Aorta (tissue), 5 donors: ENCODE measurements around the gene MRPL44. TPM values are rescaled to one million over a fixed set of nuclear protein-coding genes. Genes with fewer than 3 reads are reported as not detected.

Source experiments
- ATAC-seq: fragments of 200-7000 bp; cut with Tn5 transposase; one replicate; pipeline ENCODE4 v1.9.1; 2022; ENCODE audit warnings: moderate library complexity; ENCODE audit not compliant: low FRiP score
- DNase-seq, 2 donors: peaks; one replicate each; pipeline ENCODE4 v3.0.0-alpha.2; 2020
- H3K27ac ChIP-seq, 2 donors: one replicate each; pipeline ENCODE4 v1.5.1; 2013; ENCODE audit warnings: low read length in 2 of 2, mild to moderate bottlenecking in 2 of 2, moderate library complexity in 2 of 2, control low read depth in 1 of 2, inconsistent platforms in 1 of 2, low read depth in 1 of 2
- H3K27me3 ChIP-seq, 2 donors: one replicate each; pipeline ENCODE4 v1.6.1; 2013; ENCODE audit warnings: control low read depth in 1 of 2, low read length in 1 of 2, mild to moderate bottlenecking in 1 of 2, moderate library complexity in 1 of 2; ENCODE audit not compliant: insufficient read depth in 2 of 2, control insufficient read depth in 1 of 2
- H3K36me3 ChIP-seq, 2 donors: one replicate each; pipeline ENCODE4 v1.6.1; 2013; ENCODE audit warnings: control low read depth in 1 of 2, low read length in 1 of 2, mild to moderate bottlenecking in 1 of 2; ENCODE audit not compliant: insufficient read depth in 2 of 2, control insufficient read depth in 1 of 2
- H3K4me1 ChIP-seq, 2 donors: one replicate each; pipeline ENCODE4 v1.6.1; 2013; ENCODE audit warnings: low read length in 2 of 2, control low read depth in 1 of 2, mild to moderate bottlenecking in 1 of 2, moderate library complexity in 1 of 2; ENCODE audit not compliant: insufficient read depth in 2 of 2, control insufficient read depth in 1 of 2
- H3K4me3 ChIP-seq, 2 donors: one replicate each; pipeline ENCODE4 v1.5.1; 2013; ENCODE audit warnings: low read length in 2 of 2, control low read depth in 1 of 2, mild to moderate bottlenecking in 1 of 2
- H3K9me3 ChIP-seq: one replicate; pipeline ENCODE4 v1.6.1; 2013; ENCODE audit warnings: mild to moderate bottlenecking, low read length; ENCODE audit not compliant: control insufficient read depth
- WGBS, 2 donors: extraction: QIAGEN DNeasy Blood & Tissue Kit; methylation state at CpG; one replicate each; pipeline ENCODE4 v1.1.7; 2013; 5-methylcytosine and 5-hydroxymethylcytosine counted together
- intact Hi-C, 2 donors: fragments of 100-400 bp; cut with DNase I; formaldehyde crosslinking; loops; one replicate each; pipeline versions ENCODE4 v1.14.2 to v1.15.0; 2022
- polyA plus RNA-seq, 2 donors: library from polyadenylated mRNA; stranded (reverse); fragments of 200-250 nt; gene quantifications; one replicate each; pipeline ENCODE4 v1.2.3, GENCODE V29; 2013
- total RNA-seq, 2 donors: library from RNA; stranded (reverse); fragmentation: NEBNext Ultra II Directional; extraction: Animal tissue kit (Norgen Biotek cat#: 25700); gene quantifications; one replicate each; pipeline ENCODE4 v1.2.1, GENCODE V29; 2021
- donor health status: healthy with polysubstance abuse.
- donor health status: Bipolar disorder and iron deficiency.
- donor health status: DM: no; HTN: no; CAD: no.
- donor health status: DM: no; HTN: no; CAD: no.
- donor health status: DM: yes; HTN: yes; CAD: no.

The MRPL44 gene
- total and polyA plus RNA-seq, 4 donors = 11.6 to 14.4 (median 13.6) TPM

DNA sequence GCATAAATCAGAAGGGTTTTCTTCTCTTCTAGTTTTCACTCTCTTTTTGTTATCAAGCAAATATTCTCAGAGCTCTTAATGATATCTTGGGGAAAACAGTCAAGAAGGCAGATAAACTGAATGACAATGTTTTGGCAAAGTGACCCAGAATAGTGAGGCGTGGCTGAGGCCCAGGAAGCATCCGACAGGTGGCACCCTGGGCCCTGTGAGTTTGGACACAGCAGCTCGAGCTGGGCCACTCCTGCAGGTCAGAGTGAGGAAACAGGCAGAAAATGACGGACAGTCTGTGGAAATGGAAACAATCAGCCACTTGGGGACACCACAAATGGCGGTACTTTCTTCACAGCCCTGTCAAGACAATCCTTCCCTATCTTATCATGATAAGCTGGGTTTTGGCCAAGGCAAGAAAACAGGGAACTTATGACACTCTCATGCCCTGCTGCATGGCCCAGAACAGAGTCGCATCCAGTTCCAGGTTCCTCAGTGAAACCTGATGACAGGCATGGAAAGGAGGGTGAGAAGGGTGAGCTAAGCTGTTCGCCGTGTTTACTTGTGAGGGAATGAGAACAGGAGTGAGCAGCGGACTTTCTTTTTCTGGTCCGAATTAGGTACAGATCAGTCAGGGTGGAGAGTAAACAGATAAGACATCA is 32.1 kb downstream of the MRPL44 start:
- H3K36me3 ChIP-seq = no peaks in the 10 kb centered on the region
- no peak overlapping the region for H3K27ac ChIP-seq
- no peak for ATAC-seq
- DNase-seq = no peak
- no peaks in the 10 kb centered on the region for H3K9me3 ChIP-seq
- peaks cover 0 to 2% of the 10 kb centered on the region in 2 donors for H3K27me3 ChIP-seq
- H3K4me3 ChIP-seq = no peak overlapping the region
- 81 to 85% methylated on average over 10 of the region's 10 CpGs for WGBS, 2 donors
- intact Hi-C loops = no loop called here
- no peaks in the 10 kb centered on the region for H3K4me1 ChIP-seq

DNA sequence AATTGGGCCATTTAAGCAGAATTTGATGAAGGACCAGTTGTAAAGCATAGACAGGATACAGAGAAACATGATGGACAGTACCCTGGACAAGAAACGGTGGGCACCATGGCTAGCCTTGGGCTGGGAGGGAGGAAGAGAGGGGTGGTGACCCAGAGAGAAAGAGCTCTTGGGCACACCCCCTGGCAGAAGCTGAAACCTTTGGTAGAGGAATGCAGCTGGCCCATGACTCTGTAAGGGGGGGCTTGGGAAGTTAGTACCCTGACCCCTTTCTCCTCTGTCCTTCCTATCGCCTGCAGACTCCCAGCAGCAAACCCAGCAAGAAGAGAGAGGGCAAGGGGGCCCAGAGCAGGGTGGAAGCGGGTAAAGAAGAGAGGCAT is 32.6 kb downstream of the MRPL44 start:
- H3K9me3 ChIP-seq = no peaks in the 10 kb centered on the region
- intact Hi-C loops = no loop called here
- no peaks in the 10 kb centered on the region for H3K4me1 ChIP-seq
- 70 to 73% methylated on average over 3 of the region's 3 CpGs for whole genome bisulfite sequencing, 2 donors
- no peak overlapping the region for H3K27ac ChIP-seq
- H3K36me3 ChIP-seq = no peaks in the 10 kb centered on the region
- ATAC-seq (no peak), DNase-seq (no peak)
- H3K27me3 ChIP-seq = no peaks in the 10 kb centered on the region
- no peak overlapping the region for H3K4me3 ChIP-seq

DNA sequence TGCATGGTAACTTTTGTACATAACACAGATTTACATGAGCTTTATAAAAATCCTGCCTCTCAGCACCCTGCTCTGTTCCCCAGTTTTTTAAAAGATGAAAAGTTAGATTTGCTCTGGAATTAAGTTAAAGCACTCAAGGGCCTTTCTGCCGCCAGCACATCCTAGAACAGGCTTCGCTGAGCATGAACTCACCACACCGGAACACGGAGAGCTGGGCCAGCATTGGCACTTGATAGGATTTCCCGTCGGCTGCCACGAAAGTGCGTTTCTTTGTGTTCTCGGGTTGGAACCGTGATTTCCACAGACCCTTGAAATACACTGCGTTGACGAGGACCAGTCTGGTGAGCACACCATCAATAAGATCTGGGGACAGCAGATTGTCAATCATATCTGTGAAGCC is 34.3 kb downstream of the MRPL44 start:
- Histone ChIP-seq H3K36me3 (no peaks in the 10 kb centered on the region), H3K9me3 (no peaks in the 10 kb centered on the region), H3K4me3 (no peak overlapping the region), H3K27me3 (no peaks in the 10 kb centered on the region), H3K27ac (no peak overlapping the region), H3K4me1 (no peaks in the 10 kb centered on the region)
- WGBS, 2 donors = 92% methylated on average over 12 of the region's 12 CpGs
- DNase-seq (no peak), ATAC-seq (no peak)
- intact Hi-C loops = no loop called here

DNA sequence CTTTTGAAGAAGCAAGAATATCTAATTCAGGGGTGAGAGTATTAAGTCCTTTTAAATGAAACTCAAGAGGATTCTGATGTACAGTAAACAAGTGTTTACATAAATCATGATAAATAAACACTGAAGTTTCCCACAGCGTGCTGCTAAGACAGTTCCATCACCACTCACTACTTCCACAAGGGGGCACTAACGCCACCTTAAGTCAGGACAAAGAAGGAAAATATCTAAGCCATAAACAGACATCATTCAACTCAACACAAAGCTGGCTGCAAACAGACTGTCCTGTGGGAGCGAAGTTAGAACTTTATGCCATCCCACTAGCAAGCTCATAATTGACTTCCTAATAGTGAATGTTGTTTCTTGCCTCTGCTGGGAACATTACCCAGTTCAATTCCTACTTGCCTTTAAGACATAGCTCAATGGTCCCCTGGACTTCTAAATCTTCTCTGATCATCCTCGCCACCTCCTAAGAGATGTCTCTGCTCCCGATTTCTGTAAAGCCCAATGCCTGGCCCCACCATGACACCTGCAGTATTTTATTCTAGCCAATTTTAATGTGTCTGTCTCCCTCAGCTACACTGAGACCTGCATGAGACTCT is 36.5 kb downstream of the MRPL44 start:
- Histone ChIP-seq H3K36me3 (no peaks in the 10 kb centered on the region), H3K27me3 (no peaks in the 10 kb centered on the region), H3K9me3 (no peaks in the 10 kb centered on the region), H3K27ac (no peak overlapping the region), H3K4me1 (no peaks in the 10 kb centered on the region), H3K4me3 (no peak overlapping the region)
- ATAC-seq (peak; percentile 87), DNase-seq (peak in 1 of 2 donors; percentile 58)
- 28 to 31% methylated on average over 5 of the region's 5 CpGs for WGBS, 2 donors
- intact Hi-C loops = loop anchor here (1.0 to 2.0 kb wide), 2 partner anchors 291 kb away; no protein-coding TSS in a partner anchor

DNA sequence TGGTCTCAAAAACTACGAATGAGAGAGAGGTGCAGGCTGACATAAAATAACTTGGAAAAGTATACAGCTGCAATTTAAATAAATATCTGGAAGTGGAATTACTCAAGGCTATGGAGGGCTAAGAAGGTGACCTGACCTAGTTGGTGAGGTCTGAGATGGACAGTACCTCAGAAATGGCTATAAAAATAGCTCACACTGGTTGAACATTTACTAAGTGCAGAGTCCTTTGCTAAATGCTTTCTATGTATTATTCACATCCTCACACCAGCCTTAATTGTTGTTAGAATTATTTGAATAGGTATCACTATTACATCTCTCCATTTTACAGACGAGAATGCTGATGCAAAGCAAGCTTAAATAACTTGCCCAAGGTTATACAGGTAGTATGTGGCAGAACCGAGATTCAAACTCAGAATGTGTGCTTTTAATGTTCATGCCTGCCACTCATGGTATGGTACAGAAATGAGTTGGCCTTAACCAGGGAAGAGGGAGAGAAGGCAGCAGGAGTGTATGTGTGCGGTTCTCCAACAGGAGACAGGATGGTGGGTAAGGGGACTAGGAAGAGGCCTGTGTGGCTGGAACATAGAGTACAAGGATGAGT is 37.4 kb downstream of the MRPL44 start:
- intact Hi-C loops = loop anchor here in 1 of 2 donors (2.0 kb wide), 1 partner anchor 290 kb away; no protein-coding TSS in a partner anchor
- Histone ChIP-seq H3K36me3 (no peaks in the 10 kb centered on the region), H3K4me3 (no peak overlapping the region), H3K27ac (no peak overlapping the region), H3K4me1 (no peaks in the 10 kb centered on the region), H3K9me3 (no peaks in the 10 kb centered on the region), H3K27me3 (no peaks in the 10 kb centered on the region)
- DNase-seq = no peak
- 94 to 95% methylated on average over 4 of the region's 4 CpGs for WGBS, 2 donors
- ATAC-seq = no peak

DNA sequence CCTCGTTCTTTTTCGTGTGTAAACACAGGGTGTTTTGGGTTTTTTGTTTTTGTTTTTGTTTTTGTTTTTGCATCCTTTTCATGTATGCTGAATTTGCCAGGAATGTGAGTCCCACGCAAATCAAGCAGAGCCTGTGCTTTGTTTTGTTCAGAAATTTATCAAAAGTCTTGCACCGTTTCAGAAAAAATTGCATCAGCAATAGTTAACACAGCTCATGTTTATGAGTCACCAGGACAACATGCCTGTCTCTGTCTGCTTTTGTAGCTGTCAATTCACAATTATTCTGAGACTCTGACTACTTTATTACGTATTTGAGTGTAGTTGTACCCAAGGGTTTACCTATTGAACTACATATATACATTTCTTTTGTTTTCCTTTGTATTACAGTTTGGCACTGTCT is 38.3 kb downstream of the MRPL44 start:
- WGBS, 2 donors = 82 to 88% methylated on average over 5 of the region's 5 CpGs
- DNase-seq (no peak), ATAC-seq (no peak)
- H3K27ac ChIP-seq = no peak overlapping the region
- H3K36me3 ChIP-seq = no peaks in the 10 kb centered on the region
- H3K4me1 ChIP-seq = no peaks in the 10 kb centered on the region
- intact Hi-C loops = loop anchor here in 1 of 2 donors (2.0 kb wide), 1 partner anchor 289 kb away; no protein-coding TSS in a partner anchor
- no peaks in the 10 kb centered on the region for H3K27me3 ChIP-seq
- no peak overlapping the region for H3K4me3 ChIP-seq
- H3K9me3 ChIP-seq = no peaks in the 10 kb centered on the region

DNA sequence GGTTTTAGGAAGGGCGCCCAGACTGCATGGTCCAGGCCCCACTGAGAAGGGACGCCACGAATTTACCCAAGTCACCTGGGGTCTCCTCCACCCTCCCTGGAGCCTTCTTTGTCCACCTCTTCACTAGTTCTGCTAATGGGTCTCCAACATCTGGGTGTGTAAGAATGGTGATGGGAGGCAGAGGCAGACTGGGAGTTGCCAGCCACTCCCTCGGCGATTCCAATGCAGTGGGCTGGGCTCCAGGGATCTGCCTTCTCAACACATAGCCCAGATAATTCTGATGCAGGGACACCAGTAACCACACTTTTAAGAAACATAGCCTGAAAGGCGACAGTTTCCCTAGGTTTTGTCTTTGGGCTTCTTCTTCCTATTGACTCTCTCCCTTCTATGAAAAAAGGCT is 39.1 kb downstream of the MRPL44 start:
- Histone ChIP-seq H3K27ac (no peak overlapping the region), H3K9me3 (no peaks in the 10 kb centered on the region), H3K36me3 (no peaks in the 10 kb centered on the region), H3K4me1 (no peaks in the 10 kb centered on the region), H3K4me3 (no peak overlapping the region), H3K27me3 (no peaks in the 10 kb centered on the region)
- 94 to 98% methylated on average over 6 of the region's 6 CpGs for WGBS, 2 donors
- DNase-seq = no peak
- no peak for ATAC-seq
- intact Hi-C loops = no loop called here

DNA sequence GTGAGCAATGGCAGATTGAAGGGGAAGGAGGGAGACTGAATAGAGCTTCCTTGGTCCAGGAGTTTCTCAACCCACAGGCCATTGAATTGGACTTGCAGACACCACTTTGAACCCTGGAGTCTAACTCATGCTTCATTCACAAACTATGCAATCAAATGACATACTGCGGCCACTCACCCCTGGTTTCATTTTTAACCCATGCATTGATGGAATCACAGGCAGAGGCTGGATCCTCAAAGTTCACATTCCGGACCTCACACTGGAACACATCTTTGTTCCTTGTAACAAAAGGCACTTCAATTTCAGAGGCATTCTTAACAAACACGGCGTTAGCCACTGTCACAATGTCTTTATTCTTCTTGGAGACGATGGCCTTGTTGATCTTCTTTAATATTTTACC is 40.7 kb downstream of the MRPL44 start:
- no peaks in the 10 kb centered on the region for H3K27me3 ChIP-seq
- H3K27ac ChIP-seq = no peak overlapping the region
- ATAC-seq (no peak), DNase-seq (no peak)
- no peaks in the 10 kb centered on the region for H3K9me3 ChIP-seq
- H3K4me1 ChIP-seq = no peaks in the 10 kb centered on the region
- no peaks in the 10 kb centered on the region for H3K36me3 ChIP-seq
- intact Hi-C loops = no loop called here
- H3K4me3 ChIP-seq = no peak overlapping the region
- 92 to 95% methylated on average over 5 of the region's 5 CpGs for WGBS, 2 donors

DNA sequence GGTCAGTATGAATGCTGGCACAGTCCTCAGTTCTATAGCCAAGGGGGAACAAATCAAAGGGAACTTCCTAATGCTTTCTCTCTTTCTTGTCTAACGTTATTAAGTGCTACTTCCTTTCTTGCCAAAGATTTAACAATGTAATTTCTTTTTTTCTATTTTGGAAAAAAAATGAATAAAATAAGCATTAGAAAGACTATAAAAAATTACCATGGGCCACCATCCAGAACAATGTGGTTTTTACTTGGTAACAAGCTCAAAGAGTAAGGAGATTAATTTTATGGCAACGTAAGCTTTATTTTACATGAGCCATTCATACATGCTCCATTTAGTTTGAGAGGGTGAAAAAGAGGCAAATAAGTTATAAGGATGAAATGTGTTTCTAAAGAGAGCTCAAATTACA is 41.7 kb downstream of the MRPL44 start:
- WGBS, 2 donors = 20 to 43% methylated on average over 2 of the region's 2 CpGs
- no peak for ATAC-seq

More for the DNA sequence above, 41.7 kb downstream of the MRPL44 start:
- Histone ChIP-seq H3K9me3 (no peaks in the 10 kb centered on the region), H3K4me3 (no peak overlapping the region), H3K27ac (no peak overlapping the region), H3K4me1 (no peaks in the 10 kb centered on the region), H3K36me3 (no peaks in the 10 kb centered on the region), H3K27me3 (no peaks in the 10 kb centered on the region)
- no peak for DNase-seq
- intact Hi-C loops = no loop called here
